Stomach (tissue), 4 donors: ENCODE results near the gene STAT1.

Experiments used
- EP300 ChIP-seq: sonication (generic); formaldehyde crosslinking; IDR thresholded peaks from one replicate; pipeline ENCODE4 v1.6.1; 2017; ENCODE audit warnings: antibody characterized with exemption
- POLR2A ChIP-seq, 4 donors: fragments of 450-650 bp; IDR thresholded peaks; one replicate each; pipeline ENCODE4 v1.6.1; 2016; ENCODE audit warnings: antibody characterized with exemption in 4 of 4, control low read depth in 2 of 4, mild to moderate bottlenecking in 1 of 4, moderate library complexity in 1 of 4
- TF ChIP-seq, protein P1 (sequence below), 7 experiments: fragments of 450-650 bp in 4 of 7; fragments of 200-600 bp in 3 of 7; sonication (generic) in 3 of 7; IDR thresholded peaks; one replicate each; pipeline ENCODE4 v1.5.1; 2016 to 2019; ENCODE audit warnings: antibody characterized with exemption in 7 of 7, control low read depth in 2 of 7, mild to moderate bottlenecking in 1 of 7

DNA sequence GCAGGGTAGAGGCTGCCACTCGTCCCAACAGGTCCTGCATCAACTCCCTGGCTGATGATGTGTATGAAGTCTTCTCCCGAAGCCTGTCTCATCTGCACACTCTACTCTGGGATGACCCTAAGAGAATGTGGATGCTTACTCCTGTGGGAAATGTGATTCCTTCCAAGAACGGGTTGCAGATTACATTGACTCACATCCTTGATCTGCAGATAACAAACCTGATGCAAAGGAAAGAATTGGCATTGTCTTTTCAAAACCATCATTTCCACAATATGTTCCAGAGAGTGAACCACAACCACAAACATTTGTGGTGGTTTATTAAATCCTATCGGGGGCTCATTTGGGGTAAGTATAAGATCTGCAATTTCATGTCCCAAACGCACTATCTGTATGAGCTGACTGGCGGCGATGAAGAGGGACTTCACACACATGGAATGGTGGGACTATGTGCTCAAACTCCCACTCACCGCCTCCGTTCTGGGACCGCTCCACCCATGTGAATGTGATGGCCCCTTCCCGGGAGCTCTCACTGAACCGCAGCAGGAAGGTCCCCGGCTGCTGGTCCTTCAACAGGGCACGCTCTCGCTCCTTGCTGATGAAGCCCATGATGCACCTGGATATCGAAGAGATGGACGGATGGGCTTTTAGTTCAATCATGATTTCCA, 35.5 kb downstream of the STAT1 start:
- TF ChIP-seq, protein P1, sequence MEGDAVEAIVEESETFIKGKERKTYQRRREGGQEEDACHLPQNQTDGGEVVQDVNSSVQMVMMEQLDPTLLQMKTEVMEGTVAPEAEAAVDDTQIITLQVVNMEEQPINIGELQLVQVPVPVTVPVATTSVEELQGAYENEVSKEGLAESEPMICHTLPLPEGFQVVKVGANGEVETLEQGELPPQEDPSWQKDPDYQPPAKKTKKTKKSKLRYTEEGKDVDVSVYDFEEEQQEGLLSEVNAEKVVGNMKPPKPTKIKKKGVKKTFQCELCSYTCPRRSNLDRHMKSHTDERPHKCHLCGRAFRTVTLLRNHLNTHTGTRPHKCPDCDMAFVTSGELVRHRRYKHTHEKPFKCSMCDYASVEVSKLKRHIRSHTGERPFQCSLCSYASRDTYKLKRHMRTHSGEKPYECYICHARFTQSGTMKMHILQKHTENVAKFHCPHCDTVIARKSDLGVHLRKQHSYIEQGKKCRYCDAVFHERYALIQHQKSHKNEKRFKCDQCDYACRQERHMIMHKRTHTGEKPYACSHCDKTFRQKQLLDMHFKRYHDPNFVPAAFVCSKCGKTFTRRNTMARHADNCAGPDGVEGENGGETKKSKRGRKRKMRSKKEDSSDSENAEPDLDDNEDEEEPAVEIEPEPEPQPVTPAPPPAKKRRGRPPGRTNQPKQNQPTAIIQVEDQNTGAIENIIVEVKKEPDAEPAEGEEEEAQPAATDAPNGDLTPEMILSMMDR (IDR thresholded peaks at IDR 0.05) = no peak
- TF ChIP-seq POLR2A (IDR thresholded peaks at IDR 0.05) = no peak
- TF ChIP-seq EP300 = no peak
